Right atrium auricular region (tissue), 2 donors: ENCODE data around the gene MCRIP1. TPM values are rescaled to one million over a fixed set of nuclear protein-coding genes. Genes with fewer than 3 reads are reported as not detected.
A peak's percentile ranks its signal among the peaks of the same experiment; 100 is the strongest.

Experiments
- DNase-seq: peaks from one replicate; pipeline ENCODE4 v3.0.0-alpha.2; 2019; ENCODE audit warnings: low spot score
- H3K27ac ChIP-seq, 2 donors: fragments of 200-600 bp; sonication (generic); 1 replicate in 1 of 2; 2 replicates in 1 of 2; pipeline ENCODE4 v1.5.1; 2016 to 2019
- H3K27me3 ChIP-seq, 2 donors: fragments of 200-600 bp; sonication (generic); one replicate each; pipeline versions ENCODE4 v1.5.1 to v1.6.0; 2017 to 2019
- H3K36me3 ChIP-seq: fragments of 200-600 bp; sonication (generic); one replicate; pipeline ENCODE4 v1.5.1; 2016
- H3K4me1 ChIP-seq, 2 donors: fragments of 200-600 bp; sonication (generic); one replicate each; pipeline versions ENCODE4 v1.5.1 to v1.6.0; 2017 to 2019
- H3K4me3 ChIP-seq, 2 donors: fragments of 200-600 bp; sonication (generic); 1 replicate in 1 of 2; 2 replicates in 1 of 2; pipeline ENCODE4 v1.5.1; 2017 to 2019; ENCODE audit warnings: mild to moderate bottlenecking in 1 of 2, moderate library complexity in 1 of 2
- H3K9me3 ChIP-seq, 2 donors: fragments of 200-600 bp; sonication (generic); one replicate each; pipeline ENCODE4 v1.5.1; 2019
- total RNA-seq, 2 donors: library from RNA; depleted of rRNA; stranded (reverse); fragments of >200 nt; gene quantifications; one replicate each; pipeline ENCODE4 v1.1.0, GENCODE V29; 2016
- TF ChIP-seq, protein P1 (sequence below), 2 donors: fragments of 200-600 bp; sonication (generic); IDR thresholded peaks; one replicate each; pipeline ENCODE4 v1.5.1; 2019; ENCODE audit warnings: antibody characterized with exemption in 2 of 2

MCRIP1 gene
- total RNA-seq, 2 donors from 2014 or later, result 91.3 to 108 TPM

DNA sequence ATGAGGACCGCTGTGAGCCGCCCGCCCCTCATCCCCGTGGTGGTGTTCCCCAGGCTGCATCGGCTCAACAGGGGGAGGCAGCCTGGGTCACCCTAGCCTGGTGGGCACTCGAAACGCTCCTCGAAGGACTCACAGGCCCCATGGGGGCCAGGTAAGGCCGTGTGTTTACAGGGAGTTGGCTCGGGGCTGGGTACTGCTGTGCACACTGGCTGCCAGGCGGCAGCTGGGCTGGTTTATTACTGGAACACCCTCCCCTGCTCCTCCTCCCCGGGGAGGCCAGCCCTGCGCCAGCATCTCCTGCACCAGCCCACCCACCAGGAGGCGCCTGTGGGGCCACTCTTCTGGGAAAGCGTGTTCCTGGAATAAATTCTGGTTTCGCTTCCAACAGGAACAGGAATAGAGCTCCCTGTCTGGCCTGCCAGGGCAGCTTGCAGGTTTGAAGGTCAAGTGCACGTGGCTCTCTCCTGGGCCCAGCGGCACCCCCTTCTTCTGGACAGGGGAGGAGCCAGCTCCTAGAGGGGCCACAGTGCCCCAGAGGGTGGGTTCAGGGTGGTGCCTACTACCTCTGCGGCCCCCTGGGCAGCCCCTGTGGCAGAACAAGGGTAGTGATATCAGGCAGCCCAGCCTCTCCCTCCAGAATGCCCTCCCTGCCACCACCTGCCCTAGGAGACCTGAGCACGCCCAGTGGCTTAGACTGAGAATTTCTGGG lies 11.3 kb downstream of the MCRIP1 start:
- no peak for DNase-seq
- Histone ChIP-seq H3K4me1 (peaks cover 0 to 23% of the 10 kb centered on the region in 2 donors), H3K4me3 (no peak overlapping the region), H3K36me3 (no peaks in the 10 kb centered on the region), H3K9me3 (no peaks in the 10 kb centered on the region), H3K27ac (peak overlapping the region; percentile 78 to 88), H3K27me3 (no peaks in the 10 kb centered on the region)
- TF ChIP-seq, protein P1, sequence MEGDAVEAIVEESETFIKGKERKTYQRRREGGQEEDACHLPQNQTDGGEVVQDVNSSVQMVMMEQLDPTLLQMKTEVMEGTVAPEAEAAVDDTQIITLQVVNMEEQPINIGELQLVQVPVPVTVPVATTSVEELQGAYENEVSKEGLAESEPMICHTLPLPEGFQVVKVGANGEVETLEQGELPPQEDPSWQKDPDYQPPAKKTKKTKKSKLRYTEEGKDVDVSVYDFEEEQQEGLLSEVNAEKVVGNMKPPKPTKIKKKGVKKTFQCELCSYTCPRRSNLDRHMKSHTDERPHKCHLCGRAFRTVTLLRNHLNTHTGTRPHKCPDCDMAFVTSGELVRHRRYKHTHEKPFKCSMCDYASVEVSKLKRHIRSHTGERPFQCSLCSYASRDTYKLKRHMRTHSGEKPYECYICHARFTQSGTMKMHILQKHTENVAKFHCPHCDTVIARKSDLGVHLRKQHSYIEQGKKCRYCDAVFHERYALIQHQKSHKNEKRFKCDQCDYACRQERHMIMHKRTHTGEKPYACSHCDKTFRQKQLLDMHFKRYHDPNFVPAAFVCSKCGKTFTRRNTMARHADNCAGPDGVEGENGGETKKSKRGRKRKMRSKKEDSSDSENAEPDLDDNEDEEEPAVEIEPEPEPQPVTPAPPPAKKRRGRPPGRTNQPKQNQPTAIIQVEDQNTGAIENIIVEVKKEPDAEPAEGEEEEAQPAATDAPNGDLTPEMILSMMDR (IDR thresholded peaks at IDR 0.05), result peak; percentile 41 to 71

DNA sequence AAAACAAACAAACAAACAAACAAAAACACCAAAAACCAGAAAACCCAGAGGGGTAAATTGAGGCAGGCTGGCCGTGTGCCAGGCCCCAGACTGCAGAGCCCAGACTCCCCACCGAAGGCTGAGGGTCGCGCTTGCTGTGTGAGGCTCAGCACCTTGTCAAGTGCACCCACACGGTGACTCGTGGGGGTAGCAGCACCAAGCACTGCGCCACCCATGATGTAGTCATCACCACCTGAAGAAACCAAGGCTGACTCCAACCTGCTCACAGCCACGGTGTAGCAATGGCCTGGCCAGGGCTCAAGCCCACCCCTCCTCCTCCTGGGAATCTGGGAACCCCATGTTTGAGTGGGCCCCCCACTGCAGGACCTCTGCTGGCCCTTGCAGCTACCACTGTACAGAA lies 11.9 kb downstream of the MCRIP1 start:
- H3K4me3 ChIP-seq, result no peak overlapping the region
- no peaks in the 10 kb centered on the region for H3K27me3 ChIP-seq
- no peaks in the 10 kb centered on the region for H3K9me3 ChIP-seq
- no peak for DNase-seq
- peak overlapping the region; percentile 78 to 88 for H3K27ac ChIP-seq
- TF ChIP-seq, protein P1 (IDR thresholded peaks at IDR 0.05), result no peak
- peaks cover 0 to 23% of the 10 kb centered on the region in 2 donors for H3K4me1 ChIP-seq
- H3K36me3 ChIP-seq, result no peaks in the 10 kb centered on the region

DNA sequence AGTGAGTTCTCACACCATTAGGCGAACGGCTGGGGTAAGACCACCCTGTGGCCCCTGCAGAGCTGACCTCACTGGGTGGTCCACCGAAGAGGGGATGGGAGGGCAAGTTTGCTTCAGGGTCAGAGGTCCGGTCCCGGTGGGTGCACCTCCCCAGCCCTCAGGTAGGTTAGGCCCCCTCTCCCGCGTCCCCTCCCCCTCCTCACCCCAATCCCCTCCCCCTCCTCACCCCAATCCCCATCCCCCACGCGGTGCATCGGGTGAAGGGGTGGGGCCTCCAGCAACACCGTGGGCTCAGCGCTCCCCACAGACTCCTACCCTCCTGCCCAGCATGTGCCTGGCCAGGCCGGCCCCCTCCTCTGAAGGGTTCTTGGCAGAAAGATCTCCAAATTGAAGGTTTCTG lies 13.4 kb downstream of the MCRIP1 start:
- no peaks in the 10 kb centered on the region for H3K27me3 ChIP-seq
- H3K36me3 ChIP-seq, result no peaks in the 10 kb centered on the region
- H3K9me3 ChIP-seq, result no peaks in the 10 kb centered on the region
- H3K4me3 ChIP-seq, result no peak overlapping the region
- TF ChIP-seq, protein P1 (IDR thresholded peaks at IDR 0.05), result no peak
- DNase-seq, result no peak
- H3K27ac ChIP-seq, result no peak overlapping the region
- peaks cover 0 to 23% of the 10 kb centered on the region in 2 donors for H3K4me1 ChIP-seq

DNA sequence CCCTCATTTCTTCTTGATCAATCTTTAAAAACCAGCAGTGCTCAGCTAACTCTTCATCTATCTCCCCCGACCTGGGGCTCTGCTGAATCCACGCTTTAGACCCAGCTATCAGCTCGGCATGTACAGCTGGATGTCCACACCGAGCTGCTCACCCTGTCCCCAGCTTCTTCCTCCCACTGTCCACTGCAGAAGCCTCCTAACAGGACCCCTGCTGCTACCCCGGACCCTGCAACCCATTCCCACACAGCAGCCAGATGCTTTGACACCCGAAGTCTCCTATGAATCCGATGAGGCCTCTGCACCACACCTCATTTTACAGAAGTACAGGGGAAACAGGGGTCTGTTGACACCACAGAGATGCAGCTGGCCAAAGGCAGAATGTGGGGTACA lies 15.3 kb downstream of the MCRIP1 start:
- Histone ChIP-seq H3K4me3 (no peak overlapping the region), H3K4me1 (peaks cover 0 to 17% of the 10 kb centered on the region in 2 donors), H3K36me3 (no peaks in the 10 kb centered on the region), H3K27ac (no peak overlapping the region), H3K9me3 (no peaks in the 10 kb centered on the region), H3K27me3 (no peaks in the 10 kb centered on the region)
- DNase-seq, result no peak
- TF ChIP-seq, protein P1 (IDR thresholded peaks at IDR 0.05), result no peak

DNA sequence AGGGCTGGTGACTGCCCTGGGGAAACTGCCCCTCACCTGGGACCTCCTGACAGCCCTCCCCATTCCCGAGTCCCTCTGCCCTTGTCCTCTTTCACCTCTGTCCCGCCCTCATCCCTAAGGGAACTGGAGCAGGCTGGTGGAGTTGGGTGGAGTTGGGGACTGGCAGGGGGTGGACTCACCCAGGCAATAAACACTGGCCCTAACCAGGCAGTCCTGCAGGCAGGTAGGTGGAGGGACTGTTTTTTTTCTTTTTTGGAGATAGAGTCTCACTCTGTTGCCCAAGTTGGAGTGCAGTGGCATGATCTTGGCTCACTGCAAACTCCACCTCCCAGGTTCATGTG lies 17.5 kb downstream of the MCRIP1 start:
- TF ChIP-seq, protein P1 (IDR thresholded peaks at IDR 0.05), result no peak
- H3K4me1 ChIP-seq, result no peaks in the 10 kb centered on the region
- H3K27ac ChIP-seq, result no peak overlapping the region
- H3K36me3 ChIP-seq, result no peaks in the 10 kb centered on the region
- no peak for DNase-seq
- H3K4me3 ChIP-seq, result no peak overlapping the region
- no peaks in the 10 kb centered on the region for H3K9me3 ChIP-seq
- no peaks in the 10 kb centered on the region for H3K27me3 ChIP-seq
